Measurements from ENCODE around the gene IER3. TPM values are rescaled to one million over a fixed set of nuclear protein-coding genes. Genes with fewer than 3 reads are reported as not detected.

Gene IER3
- total and polyA plus RNA-seq, 2 of the 13 experiments (the other 11 are each of a cell fraction or from before 2014, with no cell fraction given), result 51.1 to 131 TPM

Small RNA genes lying within 50 kb of the gene (small RNA-seq; reads per million reads assigned to genes)
- gene RF00019 (ENCODE audit: insufficient read depth in 2 of 3, insufficient read length in 3 of 3, low read depth in 2 of 3, low replicate concordance in 1 of 3) (0 reads per million in 3 experiments), gene RN7SL353P (ENCODE audit: insufficient read depth in 2 of 3, insufficient read length in 3 of 3, low read depth in 2 of 3, low replicate concordance in 1 of 3) (0 reads per million in 3 experiments)

Other genes starting within 250 kb of the IER3 start
- gene GNL1, start 188.1 kb downstream of the IER3 start, total RNA-seq (2016; rRNA removed; fragmentation: Illumina TruSeq; extraction: Trizol), result 54.8 and 55.6 TPM in 2 replicates
- gene GNL1, start 188.1 kb downstream of the IER3 start, polyA plus RNA-seq (2011; rRNA removed), result 35.0 and 46.8 TPM in 2 replicates
- 13.9 and 14.6 TPM in 2 replicates for gene PRR3, start 187.3 kb downstream of the IER3 start, total RNA-seq (2016; rRNA removed; fragmentation: Illumina TruSeq; extraction: Trizol)
- 20.6 and 21.2 TPM in 2 replicates for gene PRR3, start 187.3 kb downstream of the IER3 start, polyA plus RNA-seq (2011; rRNA removed)
- gene ABCF1, start 173.1 kb downstream of the IER3 start, total RNA-seq (2016; rRNA removed; fragmentation: Illumina TruSeq; extraction: Trizol), result 98.9 and 104 TPM in 2 replicates
- gene ABCF1, start 173.1 kb downstream of the IER3 start, polyA plus RNA-seq (2011; rRNA removed), result 25.4 and 33.7 TPM in 2 replicates
- 19.5 and 38.4 TPM in 2 replicates for gene PPP1R10, start 127.3 kb downstream of the IER3 start, total RNA-seq (2016; rRNA removed; fragmentation: Illumina TruSeq; extraction: Trizol)
- gene PPP1R10, start 127.3 kb downstream of the IER3 start, polyA plus RNA-seq (2011; rRNA removed), result 24.2 and 26.3 TPM in 2 replicates
- 125 and 143 TPM in 2 replicates for gene MRPS18B, start 126.7 kb downstream of the IER3 start, total RNA-seq (2016; rRNA removed; fragmentation: Illumina TruSeq; extraction: Trizol)
- 120 and 131 TPM in 2 replicates for gene MRPS18B, start 126.7 kb downstream of the IER3 start, polyA plus RNA-seq (2011; rRNA removed)
- gene ATAT1, start 117.7 kb downstream of the IER3 start, total RNA-seq (2016; rRNA removed; fragmentation: Illumina TruSeq; extraction: Trizol), result 5.4 and 9.2 TPM in 2 replicates
- 23.4 and 23.6 TPM in 2 replicates for gene ATAT1, start 117.7 kb downstream of the IER3 start, polyA plus RNA-seq (2011; rRNA removed)
- 9.2 and 12.0 TPM in 2 replicates for gene C6orf136, start 97.4 kb downstream of the IER3 start, total RNA-seq (2016; rRNA removed; fragmentation: Illumina TruSeq; extraction: Trizol)
- gene C6orf136, start 97.4 kb downstream of the IER3 start, polyA plus RNA-seq (2011; rRNA removed), result 26.2 and 30.1 TPM in 2 replicates
- 48.2 and 58.5 TPM in 2 replicates for gene DHX16, start 71.5 kb downstream of the IER3 start, total RNA-seq (2016; rRNA removed; fragmentation: Illumina TruSeq; extraction: Trizol)
- gene DHX16, start 71.5 kb downstream of the IER3 start, polyA plus RNA-seq (2011; rRNA removed), result 57.0 and 73.4 TPM in 2 replicates
- gene PPP1R18, start 57.9 kb downstream of the IER3 start, total RNA-seq (2016; rRNA removed; fragmentation: Illumina TruSeq; extraction: Trizol), result 3.1 and 4.9 TPM in 2 replicates
- 9.2 and 10.5 TPM in 2 replicates for gene PPP1R18, start 57.9 kb downstream of the IER3 start, polyA plus RNA-seq (2011; rRNA removed)
- gene NRM, start 53.6 kb downstream of the IER3 start, total RNA-seq (2016; rRNA removed; fragmentation: Illumina TruSeq; extraction: Trizol), result 7.4 and 16.0 TPM in 2 replicates
- gene NRM, start 53.6 kb downstream of the IER3 start, polyA plus RNA-seq (2011; rRNA removed), result 12.5 TPM in 2 replicates
- 8.4 and 20.5 TPM in 2 replicates for gene MDC1, start 27.3 kb downstream of the IER3 start, total RNA-seq (2016; rRNA removed; fragmentation: Illumina TruSeq; extraction: Trizol)
- 11.7 and 14.0 TPM in 2 replicates for gene MDC1, start 27.3 kb downstream of the IER3 start, polyA plus RNA-seq (2011; rRNA removed)
- 911 and 1,275 TPM in 2 replicates for gene TUBB, start 24.2 kb downstream of the IER3 start, total RNA-seq (2016; rRNA removed; fragmentation: Illumina TruSeq; extraction: Trizol)
- gene TUBB, start 24.2 kb downstream of the IER3 start, polyA plus RNA-seq (2011; rRNA removed), result 980 and 1,163 TPM in 2 replicates
- 77.8 and 82.3 TPM in 2 replicates for gene FLOT1, start 1.9 kb downstream of the IER3 start, total RNA-seq (2016; rRNA removed; fragmentation: Illumina TruSeq; extraction: Trizol)
- gene FLOT1, start 1.9 kb downstream of the IER3 start, polyA plus RNA-seq (2011; rRNA removed), result 130 and 150 TPM in 2 replicates
- 7.0 and 16.7 TPM in 2 replicates for gene DDR1, start 140.0 kb upstream of the IER3 start, total RNA-seq (2016; rRNA removed; fragmentation: Illumina TruSeq; extraction: Trizol)
- gene DDR1, start 140.0 kb upstream of the IER3 start, polyA plus RNA-seq (2011; rRNA removed), result 20.2 and 25.0 TPM in 2 replicates
- 15.9 and 18.0 TPM in 2 replicates for gene GTF2H4, start 163.7 kb upstream of the IER3 start, total RNA-seq (2016; rRNA removed; fragmentation: Illumina TruSeq; extraction: Trizol)
- 49.3 and 58.3 TPM in 2 replicates for gene GTF2H4, start 163.7 kb upstream of the IER3 start, polyA plus RNA-seq (2011; rRNA removed)
- gene VARS2, start 169.7 kb upstream of the IER3 start, total RNA-seq (2016; rRNA removed; fragmentation: Illumina TruSeq; extraction: Trizol), result 45.9 and 71.8 TPM in 2 replicates
- gene VARS2, start 169.7 kb upstream of the IER3 start, polyA plus RNA-seq (2011; rRNA removed), result 61.8 and 68.8 TPM in 2 replicates
- gene SFTA2, start 187.6 kb upstream of the IER3 start, total RNA-seq (2016; rRNA removed; fragmentation: Illumina TruSeq; extraction: Trizol), result not detected in 2 replicates
- not detected in 2 replicates for gene SFTA2, start 187.6 kb upstream of the IER3 start, polyA plus RNA-seq (2011; rRNA removed)
- gene MUCL3, start 196.4 kb upstream of the IER3 start, total RNA-seq (2016; rRNA removed; fragmentation: Illumina TruSeq; extraction: Trizol), result not detected in 2 replicates
- gene MUCL3, start 196.4 kb upstream of the IER3 start, polyA plus RNA-seq (2011; rRNA removed), result not detected in 2 replicates
- gene MUC21, start 239.2 kb upstream of the IER3 start, total RNA-seq (2016; rRNA removed; fragmentation: Illumina TruSeq; extraction: Trizol), result not detected in 2 replicates
- not detected in 2 replicates for gene MUC21, start 239.2 kb upstream of the IER3 start, polyA plus RNA-seq (2011; rRNA removed)